ENCODE results near the gene GPR18.
"Not testable (repeated sequence)": the region's sequence is repeated elsewhere in the genome, so short reads cannot be mapped to it uniquely, and the experiment has no call there.

GPR18 gene

GRCh38 chr13:99265162-99265800, 7.1 kb upstream of the GPR18 start:
- no peak for DNase-seq

- no peak for DNase-seq
Measured at GRCh38 chr13:99264051-99264450, 5.9 kb upstream of the GPR18 start.

GRCh38 chr13:99263126-99263785, 5.1 kb upstream of the GPR18 start:
- DNase-seq: no peak

- DNase-seq: no peak
Measured at GRCh38 chr13:99261059-99261458, 2.9 kb upstream of the GPR18 start.

- no peak for DNase-seq
Measured at GRCh38 chr13:99260216-99260615, 2.0 kb upstream of the GPR18 start.

- DNase-seq: peak; percentile 69
Measured at GRCh38 chr13:99258946-99259345, 767 bp upstream of the GPR18 start.

GRCh38 chr13:99257291-99257690, 888 bp downstream of the GPR18 start:
- no peak for DNase-seq

GRCh38 chr13:99256709-99257108, 1.5 kb downstream of the GPR18 start:
- no peak for DNase-seq

GRCh38 chr13:99256283-99256682, 1.9 kb downstream of the GPR18 start:
- no peak for DNase-seq

GRCh38 chr13:99255271-99255670, 2.9 kb downstream of the GPR18 start:
- DNase-seq: no peak

- no peak for DNase-seq
Measured at GRCh38 chr13:99254830-99255229, 3.3 kb downstream of the GPR18 start.

- DNase-seq: no peak
Measured at GRCh38 chr13:99251921-99252320, 6.3 kb downstream of the GPR18 start.

- DNase-seq: no peak
Measured at GRCh38 chr13:99250982-99251825, 7.0 kb downstream of the GPR18 start.

GRCh38 chr13:99249606-99250005, 8.6 kb downstream of the GPR18 start:
- DNase-seq: not testable (repeated sequence)

GRCh38 chr13:99249178-99249577, 9.0 kb downstream of the GPR18 start:
- DNase-seq: not testable (repeated sequence)

GRCh38 chr13:99246100-99246499, 12.1 kb downstream of the GPR18 start:
- DNase-seq: no peak

GRCh38 chr13:99237981-99238662, 20.1 kb downstream of the GPR18 start:
- DNase-seq: peak; percentile 64

- DNase-seq: no peak
Measured at GRCh38 chr13:99231721-99232120, 26.5 kb downstream of the GPR18 start.

- DNase-seq: no peak
Measured at GRCh38 chr13:99230991-99231390, 27.2 kb downstream of the GPR18 start.

- not testable (repeated sequence) for DNase-seq
Measured at GRCh38 chr13:99230588-99230987, 27.6 kb downstream of the GPR18 start.

GRCh38 chr13:99228737-99229691, 29.2 kb downstream of the GPR18 start:
- peak; percentile 49 for DNase-seq

All from CD4-positive, alpha-beta T cell treated with Interleukin-17A for 1 hour (primary cell).